PC-3 (cell line): ENCODE data around the gene TNFRSF18.

Experiments
- CTCF ChIP-seq: fragments of 300-600 bp; sonication (generic); conservative IDR thresholded peaks from 2 replicates; pipeline ENCODE4 v1.5.1; 2017; ENCODE audit warnings: antibody characterized with exemption, low read depth, mild to moderate bottlenecking, low read length
- EZH2 ChIP-seq: fragments of 300-600 bp; sonication (generic); IDR thresholded peaks from one replicate; pipeline ENCODE4 v1.6.1; 2017; ENCODE audit warnings: antibody characterized with exemption, mild to moderate bottlenecking, low read length; ENCODE audit not compliant: unreplicated experiment

GRCh38 chr1:1197551-1198422 lies 8.6 kb downstream of the TNFRSF18 start:
- TF ChIP-seq EZH2 (no peak), CTCF (no peak)
